Lung (tissue), 12 donors: ENCODE data around the gene AK2. TPM values are rescaled to one million over a fixed set of nuclear protein-coding genes. Genes with fewer than 3 reads are reported as not detected.
A peak's percentile ranks its signal among the peaks of the same experiment; 100 is the strongest.

Source experiments
- ATAC-seq: fragments of 200-7000 bp; cut with Tn5 transposase; one replicate; pipeline ENCODE4 v1.9.1; 2020; ENCODE audit warnings: moderate number of reproducible peaks; ENCODE audit not compliant: insufficient read depth, low FRiP score
- DNase-seq, 3 donors: peaks; one replicate each; pipeline ENCODE4 v3.0.0-alpha.2; 2013 to 2017
- H3K27ac ChIP-seq, 2 donors: one replicate each; pipeline ENCODE4 v1.5.1; 2013; ENCODE audit warnings: mild to moderate bottlenecking in 2 of 2, moderate library complexity in 2 of 2, control low read depth in 1 of 2, inconsistent platforms in 1 of 2, low read depth in 1 of 2, low read length in 1 of 2
- H3K27me3 ChIP-seq, 3 donors: one replicate each; pipeline ENCODE4 v1.5.1; 2013; ENCODE audit warnings: low read length in 2 of 3; ENCODE audit not compliant: control insufficient read depth in 3 of 3, insufficient read depth in 3 of 3
- H3K36me3 ChIP-seq, 4 donors: one replicate each; pipeline ENCODE4 v1.5.1; 2013; ENCODE audit warnings: low read length in 4 of 4, mild to moderate bottlenecking in 1 of 4, moderate library complexity in 1 of 4; ENCODE audit not compliant: control insufficient read depth in 4 of 4, insufficient read depth in 4 of 4
- H3K4me1 ChIP-seq, 5 donors: one replicate each; pipeline ENCODE4 v1.5.1; 2013; ENCODE audit warnings: low read length in 5 of 5, mild to moderate bottlenecking in 2 of 5, moderate library complexity in 1 of 5; ENCODE audit not compliant: control insufficient read depth in 5 of 5, insufficient read depth in 5 of 5
- H3K4me3 ChIP-seq: one replicate; pipeline ENCODE4 v1.5.1; 2013; ENCODE audit warnings: mild to moderate bottlenecking, control low read depth, moderate library complexity
- H3K9ac ChIP-seq, 2 donors: one replicate each; pipeline ENCODE4 v1.5.1; 2013; ENCODE audit warnings: low read length in 2 of 2, control low read depth in 1 of 2; ENCODE audit not compliant: insufficient read depth in 1 of 2
- H3K9me3 ChIP-seq, 4 donors: one replicate each; pipeline ENCODE4 v1.5.1; 2013; ENCODE audit warnings: low read length in 3 of 4, mild to moderate bottlenecking in 1 of 4, moderate library complexity in 1 of 4; ENCODE audit not compliant: control insufficient read depth in 4 of 4, insufficient read depth in 3 of 4
- CTCF ChIP-seq: IDR thresholded peaks from 2 replicates; pipeline ENCODE4 v1.5.1; 2012; ENCODE audit warnings: mild to moderate bottlenecking; ENCODE audit errors: control extremely low read depth, extremely low read depth
- WGBS, 2 donors: extraction: QIAGEN DNeasy Blood & Tissue Kit; methylation state at CpG; one replicate each; pipeline ENCODE4 v1.1.7; 2013; 5-methylcytosine and 5-hydroxymethylcytosine counted together
- polyA plus RNA-seq, 2 donors: library from polyadenylated mRNA; stranded (reverse); fragments of 200-250 nt; gene quantifications; one replicate each; pipeline ENCODE4 v1.2.1, GENCODE V29; 2013
- total RNA-seq, 2 donors: library from RNA; depleted of rRNA in 1 of 2; stranded (reverse); fragments of >200 nt in 1 of 2; gene quantifications; one replicate each; pipeline ENCODE4 v1.2.1, GENCODE V29; 2014 to 2021
- donor health status: control.
- donor health status: control.
- donor health status: Bipolar disorder and iron deficiency.
- donor health status: healthy.
- donor health status: DM: yes; HTN: yes; CAD: no.

Gene AK2
- total and polyA plus RNA-seq, 4 donors = 86.8 to 127 (median 101) TPM

- Histone ChIP-seq H3K4me1 (peaks cover 0 to 11% (median 4%) of the 10 kb centered on the region in 5 donors), H3K4me3 (no peak overlapping the region), H3K9ac (no peak overlapping the region), H3K27ac (peak overlapping the region in 1 of 2 donors; percentile 93), H3K27me3 (no peaks in the 10 kb centered on the region), H3K36me3 (no peaks in the 10 kb centered on the region), H3K9me3 (no peaks in the 10 kb centered on the region)
- peak; percentile 90 for ATAC-seq
- 9 to 10% methylated on average over 8 of the region's 8 CpGs for WGBS, 2 donors
- no peak for TF ChIP-seq CTCF
- peak in 2 of 3 donors; percentile 53 to 67 for DNase-seq
Observed at GRCh38 chr1:32981003-32981901, 55.4 kb downstream of the AK2 start.

- Histone ChIP-seq H3K9me3 (no peaks in the 10 kb centered on the region), H3K27ac (peak overlapping the region in 1 of 2 donors; percentile 37), H3K4me1 (peaks cover 0 to 11% (median 4%) of the 10 kb centered on the region in 5 donors), H3K4me3 (no peak overlapping the region), H3K27me3 (no peaks in the 10 kb centered on the region), H3K9ac (no peak overlapping the region), H3K36me3 (no peaks in the 10 kb centered on the region)
- TF ChIP-seq CTCF = no peak
- ATAC-seq = no peak
- WGBS, 2 donors = 92 to 99% methylated on average over 10 of the region's 10 CpGs
- DNase-seq = no peak
Observed at GRCh38 chr1:32980080-32980479, 56.6 kb downstream of the AK2 start.

GRCh38 chr1:32978854-32979253 lies 57.8 kb downstream of the AK2 start:
- 89 to 92% methylated on average over 4 of the region's 4 CpGs for WGBS, 2 donors
- no peak overlapping the region for H3K27ac ChIP-seq
- no peaks in the 10 kb centered on the region for H3K36me3 ChIP-seq
- no peak for DNase-seq
- H3K9ac ChIP-seq = no peak overlapping the region
- H3K4me3 ChIP-seq = no peak overlapping the region
- no peak for ATAC-seq
- no peak for TF ChIP-seq CTCF
- H3K9me3 ChIP-seq = no peaks in the 10 kb centered on the region
- no peaks in the 10 kb centered on the region for H3K27me3 ChIP-seq
- peaks cover 0 to 11% (median 3%) of the 10 kb centered on the region in 5 donors for H3K4me1 ChIP-seq
